Esophagus muscularis mucosa (tissue), 4 donors: ENCODE results near the gene PREX1. TPM values are rescaled to one million over a fixed set of nuclear protein-coding genes. Genes with fewer than 3 reads are reported as not detected.

ENCODE experiments used
- DNase-seq: peaks from one replicate; pipeline ENCODE4 v3.0.0-alpha.2; 2017; ENCODE audit errors: extremely low spot score
- H3K27ac ChIP-seq, 4 donors: fragments of 200-600 bp; sonication (generic); replicated peaks in 1 of 4; 1 replicate in 3 of 4; 2 replicates in 1 of 4; pipeline ENCODE4 v1.5.1; 2016 to 2019; ENCODE audit warnings: mild to moderate bottlenecking in 1 of 4
- H3K27me3 ChIP-seq, 4 donors: fragments of 200-600 bp; sonication (generic); one replicate each; pipeline versions ENCODE4 v1.5.1 to v1.6.0; 2016 to 2019
- H3K36me3 ChIP-seq, 4 donors: fragments of 200-600 bp; sonication (generic); one replicate each; pipeline ENCODE4 v1.5.1; 2016 to 2019
- H3K4me1 ChIP-seq, 4 donors: fragments of 200-600 bp; sonication (generic); one replicate each; pipeline ENCODE4 v1.5.1; 2016 to 2019
- H3K4me3 ChIP-seq, 4 donors: fragments of 200-600 bp; sonication (generic); 1 replicate in 2 of 4; 2 replicates in 2 of 4; pipeline ENCODE4 v1.5.1; 2016 to 2019; ENCODE audit warnings: mild to moderate bottlenecking in 4 of 4, moderate library complexity in 1 of 4
- H3K9me3 ChIP-seq, 4 donors: fragments of 200-600 bp; sonication (generic); 1 replicate in 3 of 4; 2 replicates in 1 of 4; pipeline ENCODE4 v1.5.1; 2016 to 2019
- CTCF ChIP-seq, 3 experiments: fragments of 200-600 bp in 2 of 3; fragments of 450-650 bp in 1 of 3; sonication (generic) in 2 of 3; IDR thresholded peaks; one replicate each; pipeline ENCODE4 v1.5.1; 2017 to 2019; ENCODE audit warnings: antibody characterized with exemption in 3 of 3, mild to moderate bottlenecking in 2 of 3, moderate library complexity in 1 of 3
- EP300 ChIP-seq: sonication (generic); formaldehyde crosslinking; IDR thresholded peaks from one replicate; pipeline ENCODE4 v1.6.1; 2017; ENCODE audit warnings: antibody characterized with exemption
- POLR2A ChIP-seq: fragments of 450-650 bp; IDR thresholded peaks from one replicate; pipeline ENCODE4 v1.6.1; 2017; ENCODE audit warnings: antibody characterized with exemption, moderate library complexity, mild to moderate bottlenecking, low read depth
- POLR2AphosphoS5 ChIP-seq, 2 donors: sonication (generic); formaldehyde crosslinking; IDR thresholded peaks; one replicate each; pipeline ENCODE4 v1.6.1; 2017; ENCODE audit warnings: antibody characterized with exemption in 2 of 2
- WGBS: methylation state at CpG from one replicate; pipeline ENCODE4 v1.1.5; 2018; 5-methylcytosine and 5-hydroxymethylcytosine counted together
- intact Hi-C: fragments of 100-400 bp; cut with DNase I; formaldehyde crosslinking; loops from one replicate; pipeline ENCODE4 v1.15.1; 2023
- total RNA-seq, 4 donors: library from RNA; depleted of rRNA; stranded (reverse); fragments of >200 nt; gene quantifications; one replicate each; pipeline versions ENCODE4 v1.1.0 to v1.2.1, GENCODE V29; 2016

Gene PREX1
- total RNA-seq, 4 donors from 2014 or later, result 20.8 to 37.1 (median 24.3) TPM

- WGBS, result 31% methylated on average over 13 of the region's 18 CpGs
- Histone ChIP-seq H3K4me3 (peak overlapping the region in 3 of 4 donors; percentile 8 to 31 (median 31)), H3K9me3 (no peaks in the 10 kb centered on the region), H3K27ac (peak overlapping the region; percentile 32 to 50 (median 47)), H3K27me3 (no peaks in the 10 kb centered on the region), H3K4me1 (peaks cover 59 to 62% (median 61%) of the 10 kb centered on the region in 4 donors), H3K36me3 (peaks cover 0 to 36% (median 23%) of the 10 kb centered on the region in 4 donors)
- TF ChIP-seq POLR2A, result no peak
- TF ChIP-seq EP300, result no peak
- TF ChIP-seq CTCF (IDR thresholded peaks at IDR 0.05), result no peak
- TF ChIP-seq POLR2AphosphoS5 (IDR thresholded peaks at IDR 0.05), result peak; percentile 14 to 32
- no peak for DNase-seq
- intact Hi-C loops, result no loop called here
Observed at GRCh38 chr20:48682529-48683363, 145.1 kb downstream of the PREX1 start.

DNA sequence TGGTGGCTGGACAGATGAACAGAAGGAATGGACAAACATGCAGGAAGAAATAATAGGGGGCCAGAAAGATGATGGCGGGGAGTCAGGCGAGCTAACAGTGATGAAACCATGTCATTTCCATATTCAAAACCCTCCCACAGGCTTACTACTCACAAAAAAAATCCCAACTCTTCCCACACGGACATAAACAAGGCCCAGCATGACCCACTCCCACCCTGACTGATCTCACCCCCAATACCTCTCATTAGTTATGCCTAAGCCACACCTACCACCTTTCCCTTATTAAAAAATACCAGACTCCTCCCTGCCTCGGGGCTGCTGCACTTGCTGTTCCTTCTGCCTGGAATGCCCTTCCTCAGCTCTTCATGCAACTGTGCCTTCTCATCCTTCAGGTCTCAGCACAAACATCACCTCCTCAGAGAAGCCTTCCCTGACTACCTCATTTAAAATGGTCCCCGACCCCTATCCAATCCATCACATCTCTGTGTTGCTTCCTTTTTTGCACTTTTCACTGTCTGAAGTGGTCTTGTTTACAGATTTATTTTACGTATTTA is 145.8 kb downstream of the PREX1 start:
- intact Hi-C loops, result no loop called here

DNA sequence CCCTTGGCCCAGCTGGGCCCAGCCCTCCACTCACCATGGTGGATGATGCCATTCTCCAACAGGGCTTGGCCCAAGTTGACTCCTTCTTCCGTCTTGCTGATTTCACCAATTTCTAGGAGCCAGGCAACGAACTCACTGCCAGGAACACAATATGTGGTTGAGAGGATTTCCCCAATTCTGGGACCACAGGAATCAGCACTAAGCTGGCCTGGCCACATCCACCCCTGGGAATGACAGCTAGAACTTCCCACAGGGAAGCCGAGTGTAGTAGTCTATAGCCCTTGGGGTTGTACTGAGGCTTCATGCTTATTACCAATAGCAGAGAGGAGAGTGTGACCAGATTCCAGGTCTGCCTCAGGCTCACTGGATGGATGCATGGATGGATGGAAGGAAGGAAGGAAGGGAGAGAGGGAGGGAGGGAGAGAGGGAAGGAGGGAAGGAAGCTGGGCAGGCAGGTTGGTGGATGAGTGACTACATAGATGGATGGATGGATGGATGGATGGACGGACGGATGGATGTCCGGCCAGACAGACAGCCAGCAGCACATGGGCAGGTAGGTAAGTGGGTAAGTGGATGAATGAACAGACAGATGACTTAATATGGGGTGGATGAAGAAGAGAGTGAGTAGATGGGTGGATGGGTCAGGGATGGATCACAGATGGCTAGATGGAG is 146.5 kb downstream of the PREX1 start:
- peaks cover 45 to 49% (median 48%) of the 10 kb centered on the region in 4 donors for H3K4me1 ChIP-seq
- TF ChIP-seq CTCF (IDR thresholded peaks at IDR 0.05), result no peak
- TF ChIP-seq POLR2A, result no peak
- TF ChIP-seq EP300, result no peak
- TF ChIP-seq POLR2AphosphoS5 (IDR thresholded peaks at IDR 0.05), result no peak
- no peaks in the 10 kb centered on the region for H3K9me3 ChIP-seq
- no peak overlapping the region for H3K27ac ChIP-seq
- DNase-seq, result no peak
- no peak overlapping the region for H3K4me3 ChIP-seq
- H3K27me3 ChIP-seq, result no peaks in the 10 kb centered on the region
- WGBS, result 84% methylated on average over 6 of the region's 6 CpGs
- H3K36me3 ChIP-seq, result peaks cover 0 to 50% (median 32%) of the 10 kb centered on the region in 4 donors
- intact Hi-C loops, result no loop called here

More for the DNA sequence above, 145.8 kb downstream of the PREX1 start:
- H3K9me3 ChIP-seq, result no peaks in the 10 kb centered on the region
- TF ChIP-seq POLR2AphosphoS5 (IDR thresholded peaks at IDR 0.05) (no peak), EP300 (no peak), CTCF (IDR thresholded peaks at IDR 0.05) (no peak), POLR2A (no peak)
- 72% methylated on average over 6 of the region's 6 CpGs for WGBS
- H3K27me3 ChIP-seq, result no peaks in the 10 kb centered on the region
- H3K4me3 ChIP-seq, result no peak overlapping the region
- H3K4me1 ChIP-seq, result peaks cover 52 to 54% (median 54%) of the 10 kb centered on the region in 4 donors
- peaks cover 0 to 44% (median 25%) of the 10 kb centered on the region in 4 donors for H3K36me3 ChIP-seq
- H3K27ac ChIP-seq, result peak overlapping the region; percentile 32 to 50 (median 47)
- no peak for DNase-seq

DNA sequence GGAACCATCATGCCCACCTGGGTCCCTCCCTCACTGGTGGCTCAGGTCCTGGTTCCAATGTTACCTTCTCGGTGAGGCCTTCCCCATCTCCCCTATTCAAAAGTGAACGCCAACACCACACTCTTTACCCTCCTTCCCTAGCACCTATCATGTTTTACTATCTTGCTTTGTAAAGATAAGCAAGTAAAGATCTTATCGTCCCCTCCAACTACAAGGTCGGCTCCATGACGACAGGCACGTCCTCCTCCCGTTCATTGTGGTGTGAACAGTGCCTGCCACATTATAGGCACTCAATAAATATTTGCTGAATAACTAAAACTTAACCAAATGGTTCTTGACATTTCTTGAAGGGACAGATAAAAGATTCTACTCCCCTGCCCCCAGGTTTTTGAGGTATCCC is 147.1 kb downstream of the PREX1 start:
- peaks cover 0 to 57% (median 37%) of the 10 kb centered on the region in 4 donors for H3K36me3 ChIP-seq
- H3K27me3 ChIP-seq, result no peaks in the 10 kb centered on the region
- H3K9me3 ChIP-seq, result no peaks in the 10 kb centered on the region
- H3K4me3 ChIP-seq, result no peak overlapping the region
- intact Hi-C loops, result no loop called here
- no peak overlapping the region for H3K27ac ChIP-seq
- WGBS, result 99% methylated on average over 7 of the region's 7 CpGs
- DNase-seq, result no peak
- TF ChIP-seq POLR2A, result no peak
- TF ChIP-seq POLR2AphosphoS5 (IDR thresholded peaks at IDR 0.05), result no peak
- TF ChIP-seq EP300, result no peak
- TF ChIP-seq CTCF (IDR thresholded peaks at IDR 0.05), result no peak
- peaks cover 39 to 42% (median 41%) of the 10 kb centered on the region in 4 donors for H3K4me1 ChIP-seq
